ENCODE data around the gene MICU2.

The MICU2 gene

GRCh38 chr13:21603531-21604448 lies at the start of gene MICU2:
Gene MICU2, minus strand, starts transcription at chr13:21604170. Its CDS starts 22 bp downstream, at chr13:21604148.
- DNase-seq (ENCODE audit: low read depth): peak; percentile 92

GRCh38 chr13:21641629-21642028 lies 37.7 kb upstream of the MICU2 start:
- DNase-seq (ENCODE audit: low read depth): no peak

- DNase-seq (ENCODE audit: low read depth): no peak
Observed at GRCh38 chr13:21639561-21639960, 35.6 kb upstream of the MICU2 start.

- DNase-seq (ENCODE audit: low read depth): no peak
Observed at GRCh38 chr13:21638319-21639282, 34.6 kb upstream of the MICU2 start.

- no peak for DNase-seq (ENCODE audit: low read depth)
Observed at GRCh38 chr13:21637296-21637695, 33.3 kb upstream of the MICU2 start.

GRCh38 chr13:21636656-21637055 lies 32.7 kb upstream of the MICU2 start:
- no peak for DNase-seq (ENCODE audit: low read depth)

- DNase-seq (ENCODE audit: low read depth): no peak
Observed at GRCh38 chr13:21632196-21632595, 28.2 kb upstream of the MICU2 start.

GRCh38 chr13:21625366-21625765 lies 21.4 kb upstream of the MICU2 start:
- no peak for DNase-seq (ENCODE audit: low read depth)

- DNase-seq (ENCODE audit: low read depth): no peak
Observed at GRCh38 chr13:21620861-21621260, 16.9 kb upstream of the MICU2 start.

GRCh38 chr13:21619633-21620220 lies 15.8 kb upstream of the MICU2 start:
- DNase-seq (ENCODE audit: low read depth): no peak

GRCh38 chr13:21616880-21617279 lies 12.9 kb upstream of the MICU2 start:
- no peak for DNase-seq (ENCODE audit: low read depth)

- DNase-seq (ENCODE audit: low read depth): no peak
Observed at GRCh38 chr13:21616205-21616866, 12.4 kb upstream of the MICU2 start.

GRCh38 chr13:21615427-21615826 lies 11.5 kb upstream of the MICU2 start:
- no peak for DNase-seq (ENCODE audit: low read depth)

GRCh38 chr13:21613791-21614190 lies 9.8 kb upstream of the MICU2 start:
- no peak for DNase-seq (ENCODE audit: low read depth)

GRCh38 chr13:21611385-21611784 lies 7.4 kb upstream of the MICU2 start:
- no peak for DNase-seq (ENCODE audit: low read depth)

GRCh38 chr13:21610687-21611086 lies 6.7 kb upstream of the MICU2 start:
- DNase-seq (ENCODE audit: low read depth): no peak

- no peak for DNase-seq (ENCODE audit: low read depth)
Observed at GRCh38 chr13:21608961-21609360, 5.0 kb upstream of the MICU2 start.

- no peak for DNase-seq (ENCODE audit: low read depth)
Observed at GRCh38 chr13:21606796-21607195, 2.8 kb upstream of the MICU2 start.

GRCh38 chr13:21606251-21606650 lies 2.3 kb upstream of the MICU2 start:
- DNase-seq (ENCODE audit: low read depth): no peak

GRCh38 chr13:21596722-21597121 lies 7.2 kb downstream of the MICU2 start:
- DNase-seq (ENCODE audit: low read depth): no peak

- no peak for DNase-seq (ENCODE audit: low read depth)
Observed at GRCh38 chr13:21595546-21595822, 8.5 kb downstream of the MICU2 start.

Measured in stimulated activated CD8-positive, alpha-beta memory T cell treated with anti-CD3 and anti-CD28 coated beads, Interleukin-12 subunit alpha, Interleukin-12 subunit beta, amount 100 ng/mL, for 1 hour (primary cell).